Loucy (cell line): Measurements from ENCODE around the gene GPR107.

Experiments
- CTCF ChIP-seq: fragments of 200-600 bp; sonication (generic); conservative IDR thresholded peaks from 2 replicates; pipeline ENCODE4 v1.5.1; 2014; ENCODE audit warnings: mild to moderate bottlenecking, antibody characterized with exemption, low read length
- EZH2phosphoT487 ChIP-seq: fragments of 200-600 bp; IDR thresholded peaks from 2 replicates; pipeline ENCODE4 v1.6.1; 2018; ENCODE audit warnings: antibody characterized with exemption, mild to moderate bottlenecking, moderate library complexity, borderline replicate concordance

- TF ChIP-seq CTCF (no peak), EZH2phosphoT487 (no peak)
These were observed 36.6 kb upstream of the GPR107 start for GRCh38 chr9:130017076-130017475.
